WTC11 (cell line): Measurements from ENCODE around the gene CLASP1. TPM values are rescaled to one million over a fixed set of nuclear protein-coding genes. Genes with fewer than 3 reads are reported as not detected.

ENCODE experiments used
- ARID4B ChIP-seq: sonication (generic); formaldehyde crosslinking; IDR thresholded peaks from 2 replicates; pipeline ENCODE4 v1.8.0; 2023; ENCODE audit warnings: missing genetic modification reagents, mild to moderate bottlenecking, borderline replicate concordance
- E2F4 ChIP-seq: sonication (generic); formaldehyde crosslinking; IDR thresholded peaks from 2 replicates; pipeline ENCODE4 v1.8.1; 2022; ENCODE audit warnings: low read depth, mild to moderate bottlenecking, moderate library complexity, missing genetic modification reagents, borderline replicate concordance
- ERG ChIP-seq: fragments of 250-450 bp; sonication (Bioruptor Pico); IDR thresholded peaks from 2 replicates; pipeline ENCODE4 v1.8.0; 2021; ENCODE audit warnings: mild to moderate bottlenecking
- ETV6 ChIP-seq: sonication (generic); formaldehyde crosslinking; IDR thresholded peaks from 2 replicates; pipeline ENCODE4 v1.8.1; 2022; ENCODE audit warnings: mild to moderate bottlenecking, missing genetic modification reagents
- FOXK1 ChIP-seq: sonication (generic); formaldehyde crosslinking; IDR thresholded peaks from 2 replicates; pipeline ENCODE4 v1.8.0; 2022; ENCODE audit warnings: mild to moderate bottlenecking, moderate library complexity, missing genetic modification reagents
- GRHL2 ChIP-seq: fragments of 250-450 bp; sonication (Bioruptor Pico); IDR thresholded peaks from 2 replicates; pipeline ENCODE4 v1.8.0; 2022; ENCODE audit warnings: mild to moderate bottlenecking, moderate library complexity; ENCODE audit not compliant: insufficient replicate concordance, severe bottlenecking
- IRF2 ChIP-seq: sonication (generic); formaldehyde crosslinking; IDR thresholded peaks from 2 replicates; pipeline ENCODE4 v1.8.0; 2022; ENCODE audit warnings: low read depth, missing genetic modification reagents, borderline replicate concordance
- JUN ChIP-seq: sonication (generic); formaldehyde crosslinking; IDR thresholded peaks from 2 replicates; pipeline ENCODE4 v1.8.0; 2023; ENCODE audit warnings: mild to moderate bottlenecking, missing genetic modification reagents
- MXD4 ChIP-seq: fragments of 250-450 bp; sonication (Bioruptor Pico); IDR thresholded peaks from 2 replicates; pipeline ENCODE4 v1.8.0; 2021; ENCODE audit warnings: mild to moderate bottlenecking, moderate library complexity, borderline replicate concordance
- NFATC4 ChIP-seq: fragments of 250-450 bp; sonication (Bioruptor Pico); IDR thresholded peaks from 2 replicates; pipeline ENCODE4 v1.9.0; 2021; ENCODE audit warnings: mild to moderate bottlenecking
- PRDM15 ChIP-seq: sonication (generic); formaldehyde crosslinking; IDR thresholded peaks from 2 replicates; pipeline ENCODE4 v1.8.0; 2022; ENCODE audit warnings: missing genetic modification reagents
- RORB ChIP-seq: fragments of 250-450 bp; sonication (Bioruptor Pico); IDR thresholded peaks from 2 replicates; pipeline ENCODE4 v1.9.0; 2021; ENCODE audit warnings: mild to moderate bottlenecking
- SMAD4 ChIP-seq: sonication (generic); formaldehyde crosslinking; IDR thresholded peaks from 2 replicates; pipeline ENCODE4 v1.8.0; 2022; ENCODE audit warnings: mild to moderate bottlenecking, missing genetic modification reagents
- SP1 ChIP-seq: sonication (generic); formaldehyde crosslinking; conservative IDR thresholded peaks from 2 replicates; pipeline ENCODE4 v1.8.1; 2022; ENCODE audit warnings: missing genetic modification reagents
- TEAD1 ChIP-seq: sonication (generic); formaldehyde crosslinking; IDR thresholded peaks from 2 replicates; pipeline ENCODE4 v1.8.0; 2022; ENCODE audit warnings: mild to moderate bottlenecking, missing genetic modification reagents
- USF1 ChIP-seq: sonication (generic); formaldehyde crosslinking; IDR thresholded peaks from 2 replicates; pipeline ENCODE4 v1.8.0; 2022; ENCODE audit warnings: mild to moderate bottlenecking, missing genetic modification reagents
- ZMAT4 ChIP-seq: fragments of 250-450 bp; sonication (Bioruptor Pico); IDR thresholded peaks from 2 replicates; pipeline ENCODE4 v1.9.0; 2021; ENCODE audit warnings: mild to moderate bottlenecking
- ZNF219 ChIP-seq: sonication (generic); formaldehyde crosslinking; IDR thresholded peaks from 2 replicates; pipeline ENCODE4 v1.8.0; 2023; ENCODE audit warnings: missing genetic modification reagents, mild to moderate bottlenecking, borderline replicate concordance
- ZNF281 ChIP-seq: sonication (generic); formaldehyde crosslinking; IDR thresholded peaks from 2 replicates; pipeline ENCODE4 v1.8.0; 2023; ENCODE audit warnings: mild to moderate bottlenecking, missing genetic modification reagents
- ZNF317 ChIP-seq: sonication (generic); formaldehyde crosslinking; IDR thresholded peaks from 2 replicates; pipeline ENCODE4 v1.8.1; 2023; ENCODE audit warnings: low read depth, mild to moderate bottlenecking, moderate library complexity, missing genetic modification reagents, borderline replicate concordance
- ZNF423 ChIP-seq: fragments of 250-450 bp; sonication (Bioruptor Pico); IDR thresholded peaks from 2 replicates; pipeline ENCODE4 v2.1.2; 2022; ENCODE audit warnings: mild to moderate bottlenecking, moderate library complexity
- ZNF425 ChIP-seq: fragments of 250-450 bp; sonication (Bioruptor Pico); conservative IDR thresholded peaks from 2 replicates; pipeline ENCODE4 v1.9.0; 2021; ENCODE audit warnings: mild to moderate bottlenecking
- ZNF671 ChIP-seq: fragments of 250-450 bp; sonication (Bioruptor Pico); IDR thresholded peaks from 2 replicates; pipeline ENCODE4 v1.8.0; 2021; ENCODE audit warnings: mild to moderate bottlenecking
- total RNA-seq: library from RNA; stranded (reverse); gene quantifications from 3 replicates; pipeline ENCODE4 v1.2.3, GENCODE V29; 2021

The CLASP1 gene
- total RNA-seq, 1 experiment from 2014 or later: 50.0 TPM

GRCh38 chr2:121530212-121530705 is 119.0 kb downstream of the CLASP1 start (continued):
- TF ChIP-seq ARID4B (CRISPR knock-in tag): peak; percentile 67; the same call in 1 of the 2 replicates
- TF ChIP-seq E2F4 (CRISPR knock-in tag): peak; percentile 50; the same call in 1 of the 2 replicates
- no peak for TF ChIP-seq FOXK1 (CRISPR knock-in tag)
- no peak; the same call in 1 of the 2 replicates for TF ChIP-seq USF1 (CRISPR knock-in tag)
- TF ChIP-seq ZMAT4: no peak; the same call in 1 of the 2 replicates
- no peak for TF ChIP-seq ZNF425 (CRISPR knock-in tag)
- no peak for TF ChIP-seq NFATC4
- TF ChIP-seq IRF2: no peak
- TF ChIP-seq SP1 (CRISPR knock-in tag): peak; percentile 31; the same call in 1 of the 2 replicates
- TF ChIP-seq MXD4 (CRISPR knock-in tag): no peak
- no peak for TF ChIP-seq ETV6 (CRISPR knock-in tag)
- no peak for TF ChIP-seq ERG (CRISPR knock-in tag)
- no peak for TF ChIP-seq ZNF219
- no peak for TF ChIP-seq SMAD4 (CRISPR knock-in tag)
- TF ChIP-seq ZNF281 (CRISPR knock-in tag): no peak
- no peak for TF ChIP-seq RORB (CRISPR knock-in tag)
- no peak for TF ChIP-seq ZNF671
- peak; percentile 12; the same call in 1 of the 2 replicates for TF ChIP-seq TEAD1
- no peak for TF ChIP-seq ZNF317
- TF ChIP-seq GRHL2 (CRISPR knock-in tag): no peak
- TF ChIP-seq JUN (CRISPR knock-in tag): no peak
- TF ChIP-seq PRDM15: no peak
- peak; percentile 90 for TF ChIP-seq ZNF423 (CRISPR knock-in tag)
